GM23248 (cell line): ENCODE data around the gene MRPS31.

Source experiments
- EZH2 ChIP-seq: fragments of 200-600 bp; sonication (generic); IDR thresholded peaks from 2 replicates; pipeline ENCODE4 v1.6.1; 2018; ENCODE audit warnings: antibody characterized with exemption, mild to moderate bottlenecking; ENCODE audit not compliant: insufficient read depth, poor library complexity, severe bottlenecking
- EZH2phosphoT487 ChIP-seq: fragments of 200-600 bp; sonication (generic); IDR thresholded peaks from 2 replicates; pipeline ENCODE4 v1.6.1; 2018; ENCODE audit warnings: antibody characterized with exemption, moderate library complexity, mild to moderate bottlenecking, low read depth; ENCODE audit not compliant: insufficient read depth

DNA sequence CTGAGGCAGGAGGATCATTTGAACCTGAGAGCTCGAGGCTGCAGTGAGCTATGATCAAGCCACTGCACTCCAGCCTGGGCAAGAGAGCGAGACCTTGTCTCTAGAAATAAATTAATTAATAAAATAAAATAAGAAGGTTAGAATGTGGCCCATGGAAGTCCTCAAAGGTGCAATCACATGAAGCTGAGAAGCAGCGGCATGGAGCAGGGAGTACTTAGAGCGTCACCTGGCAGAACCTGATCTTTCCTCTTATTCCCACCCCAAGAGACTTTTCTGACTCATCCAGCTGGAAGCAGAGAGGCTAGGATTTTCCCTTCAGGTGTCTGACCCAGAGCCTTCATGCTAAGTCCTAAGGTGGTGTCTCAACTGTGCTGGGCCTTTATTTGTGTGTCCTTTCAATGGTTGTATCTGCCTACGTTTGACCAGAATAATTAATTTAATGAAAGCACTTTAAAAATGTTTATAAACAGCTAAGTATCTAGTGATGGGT lies 8.9 kb upstream of the MRPS31 start:
- TF ChIP-seq EZH2 = no peak
- no peak for TF ChIP-seq EZH2phosphoT487
